ENCODE results near the gene STKLD1.

DNA sequence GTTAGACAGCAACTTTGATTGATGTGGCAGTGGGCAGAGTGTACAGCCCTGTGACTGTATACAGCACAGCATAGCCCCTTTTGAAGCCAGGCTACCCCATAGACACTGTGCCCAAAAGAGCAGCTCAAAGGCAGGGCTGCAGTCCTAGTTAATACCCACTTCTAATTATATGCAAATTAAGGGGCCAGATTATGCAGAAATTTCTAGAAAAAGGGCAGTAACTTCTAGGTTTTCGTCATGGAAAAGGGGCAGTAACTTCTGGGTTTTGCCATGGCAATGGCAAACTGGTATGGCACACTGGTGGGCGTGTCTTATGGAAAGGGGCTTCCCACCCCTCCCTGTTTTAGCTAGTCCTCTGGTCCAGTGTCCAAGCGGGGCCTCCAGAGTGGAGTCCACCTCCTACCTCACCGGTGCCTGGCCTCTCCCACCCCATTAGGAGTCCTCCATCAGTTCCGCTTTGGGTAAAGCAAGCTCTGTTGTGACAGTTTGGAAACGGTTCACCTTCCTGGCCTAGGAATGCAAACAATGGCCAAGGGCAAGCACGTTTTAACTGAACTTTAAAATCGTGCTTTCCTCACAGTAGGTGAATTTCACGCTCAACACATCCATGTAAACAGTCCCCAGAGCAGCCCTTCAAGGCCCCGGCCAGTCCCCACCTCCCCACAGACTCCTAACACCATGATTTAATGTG is 51.6 kb downstream of the STKLD1 start:
- TF ChIP-seq, protein P1, sequence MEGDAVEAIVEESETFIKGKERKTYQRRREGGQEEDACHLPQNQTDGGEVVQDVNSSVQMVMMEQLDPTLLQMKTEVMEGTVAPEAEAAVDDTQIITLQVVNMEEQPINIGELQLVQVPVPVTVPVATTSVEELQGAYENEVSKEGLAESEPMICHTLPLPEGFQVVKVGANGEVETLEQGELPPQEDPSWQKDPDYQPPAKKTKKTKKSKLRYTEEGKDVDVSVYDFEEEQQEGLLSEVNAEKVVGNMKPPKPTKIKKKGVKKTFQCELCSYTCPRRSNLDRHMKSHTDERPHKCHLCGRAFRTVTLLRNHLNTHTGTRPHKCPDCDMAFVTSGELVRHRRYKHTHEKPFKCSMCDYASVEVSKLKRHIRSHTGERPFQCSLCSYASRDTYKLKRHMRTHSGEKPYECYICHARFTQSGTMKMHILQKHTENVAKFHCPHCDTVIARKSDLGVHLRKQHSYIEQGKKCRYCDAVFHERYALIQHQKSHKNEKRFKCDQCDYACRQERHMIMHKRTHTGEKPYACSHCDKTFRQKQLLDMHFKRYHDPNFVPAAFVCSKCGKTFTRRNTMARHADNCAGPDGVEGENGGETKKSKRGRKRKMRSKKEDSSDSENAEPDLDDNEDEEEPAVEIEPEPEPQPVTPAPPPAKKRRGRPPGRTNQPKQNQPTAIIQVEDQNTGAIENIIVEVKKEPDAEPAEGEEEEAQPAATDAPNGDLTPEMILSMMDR (IDR thresholded peaks at IDR 0.05), result no peak
- no peak for TF ChIP-seq POLR2A (IDR thresholded peaks at IDR 0.05)
